ENCODE results near the gene NRXN3. TPM values are rescaled to one million over a fixed set of nuclear protein-coding genes. Genes with fewer than 3 reads are reported as not detected.
A peak's percentile ranks its signal among the peaks of the same experiment; 100 is the strongest.

The NRXN3 gene
- total and polyA plus RNA-seq, 2 experiments from 2014 or later, result 1.0 to 1.8 TPM

GRCh38 chr14:78851189-78851588 is 681.0 kb downstream of the NRXN3 start:
- H3K4me1 Mint-ChIP-seq, result peaks cover 36% of the 10 kb centered on the region
- H3K9me3 Mint-ChIP-seq, result no peaks in the 10 kb centered on the region
- Histone ChIP-seq H3F3A (replicated peaks; ENCODE audit: low read depth) (no peaks in the 10 kb centered on the region), H3K4me1 (ENCODE audit: insufficient read depth) (peaks cover 12% of the 10 kb centered on the region), H3K36me3 (ENCODE audit: insufficient read depth) (no peaks in the 10 kb centered on the region), H3K4me2 (no peak overlapping the region), H3K79me2 (replicated peaks; ENCODE audit: insufficient read depth) (no peaks in the 10 kb centered on the region), H3K27ac (ENCODE audit: low read depth) (no peak overlapping the region), H4K20me1 (replicated peaks; ENCODE audit: insufficient read depth) (no peaks in the 10 kb centered on the region), H3K4me3 (no peak overlapping the region), H3K27me3 (ENCODE audit: insufficient read depth) (no peaks in the 10 kb centered on the region), H3K9me2 (ENCODE audit: insufficient read depth) (no peaks in the 10 kb centered on the region; the same call in 1 of the 2 replicates), H2AFZ (0 out of 2 replicates have a peak overlapping the region, but pooled peaks have one; percentile 43)
- TF ChIP-seq ZNF462 (CRISPR knock-in tag; IDR thresholded peaks at IDR 0.05), result no peak
- TF ChIP-seq EZH2 (IDR thresholded peaks at IDR 0.05; ENCODE audit: low read depth, unreplicated experiment), result no peak
- no peak for TF ChIP-seq ETS1 (IDR thresholded peaks at IDR 0.05)
- TF ChIP-seq, protein P1, sequence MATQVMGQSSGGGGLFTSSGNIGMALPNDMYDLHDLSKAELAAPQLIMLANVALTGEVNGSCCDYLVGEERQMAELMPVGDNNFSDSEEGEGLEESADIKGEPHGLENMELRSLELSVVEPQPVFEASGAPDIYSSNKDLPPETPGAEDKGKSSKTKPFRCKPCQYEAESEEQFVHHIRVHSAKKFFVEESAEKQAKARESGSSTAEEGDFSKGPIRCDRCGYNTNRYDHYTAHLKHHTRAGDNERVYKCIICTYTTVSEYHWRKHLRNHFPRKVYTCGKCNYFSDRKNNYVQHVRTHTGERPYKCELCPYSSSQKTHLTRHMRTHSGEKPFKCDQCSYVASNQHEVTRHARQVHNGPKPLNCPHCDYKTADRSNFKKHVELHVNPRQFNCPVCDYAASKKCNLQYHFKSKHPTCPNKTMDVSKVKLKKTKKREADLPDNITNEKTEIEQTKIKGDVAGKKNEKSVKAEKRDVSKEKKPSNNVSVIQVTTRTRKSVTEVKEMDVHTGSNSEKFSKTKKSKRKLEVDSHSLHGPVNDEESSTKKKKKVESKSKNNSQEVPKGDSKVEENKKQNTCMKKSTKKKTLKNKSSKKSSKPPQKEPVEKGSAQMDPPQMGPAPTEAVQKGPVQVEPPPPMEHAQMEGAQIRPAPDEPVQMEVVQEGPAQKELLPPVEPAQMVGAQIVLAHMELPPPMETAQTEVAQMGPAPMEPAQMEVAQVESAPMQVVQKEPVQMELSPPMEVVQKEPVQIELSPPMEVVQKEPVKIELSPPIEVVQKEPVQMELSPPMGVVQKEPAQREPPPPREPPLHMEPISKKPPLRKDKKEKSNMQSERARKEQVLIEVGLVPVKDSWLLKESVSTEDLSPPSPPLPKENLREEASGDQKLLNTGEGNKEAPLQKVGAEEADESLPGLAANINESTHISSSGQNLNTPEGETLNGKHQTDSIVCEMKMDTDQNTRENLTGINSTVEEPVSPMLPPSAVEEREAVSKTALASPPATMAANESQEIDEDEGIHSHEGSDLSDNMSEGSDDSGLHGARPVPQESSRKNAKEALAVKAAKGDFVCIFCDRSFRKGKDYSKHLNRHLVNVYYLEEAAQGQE (IDR thresholded peaks at IDR 0.05; ENCODE audit: unreplicated experiment), result no peak
- TF ChIP-seq CTCF (conservative IDR thresholded peaks at IDR 0.05; ENCODE audit: low read depth in 2 of 2), result no peak
- no peak for TF ChIP-seq EZH2phosphoT487 (IDR thresholded peaks at IDR 0.05; ENCODE audit: unreplicated experiment)
- TF ChIP-seq POLR2AphosphoS5 (IDR thresholded peaks at IDR 0.05; ENCODE audit: low read depth), result no peak
- TF ChIP-seq ZNF331 (CRISPR knock-in tag; IDR thresholded peaks at IDR 0.05; ENCODE audit: low read depth), result no peak
- no peak for TF ChIP-seq NANOG (IDR thresholded peaks at IDR 0.05; ENCODE audit: borderline replicate concordance)
- no peak for TF ChIP-seq CREB1 (CRISPR knock-in tag; IDR thresholded peaks at IDR 0.05; ENCODE audit: low read depth)
- no peak for TF ChIP-seq STAT1 (IDR thresholded peaks at IDR 0.05; ENCODE audit: unreplicated experiment)
- TF ChIP-seq ZNF114 (CRISPR knock-in tag; IDR thresholded peaks at IDR 0.05), result no peak
- no peak for TF ChIP-seq JUNB (IDR thresholded peaks at IDR 0.05; ENCODE audit: unreplicated experiment)
- ATAC-seq (no peak), DNase-seq (ENCODE audit: low spot score) (no peak)
- H3K36me3 Mint-ChIP-seq (ENCODE audit: low read depth), result no peaks in the 10 kb centered on the region
- no peak overlapping the region for H3K4me3 Mint-ChIP-seq
- peaks cover 3% of the 10 kb centered on the region for H3K27me3 Mint-ChIP-seq (ENCODE audit: insufficient read depth, low read depth, poor library complexity)
- no peak overlapping the region for H3K27ac Mint-ChIP-seq

Measured in GM23338 (cell line).